ENCODE results near the gene SPECC1L.

SPECC1L gene

DNA sequence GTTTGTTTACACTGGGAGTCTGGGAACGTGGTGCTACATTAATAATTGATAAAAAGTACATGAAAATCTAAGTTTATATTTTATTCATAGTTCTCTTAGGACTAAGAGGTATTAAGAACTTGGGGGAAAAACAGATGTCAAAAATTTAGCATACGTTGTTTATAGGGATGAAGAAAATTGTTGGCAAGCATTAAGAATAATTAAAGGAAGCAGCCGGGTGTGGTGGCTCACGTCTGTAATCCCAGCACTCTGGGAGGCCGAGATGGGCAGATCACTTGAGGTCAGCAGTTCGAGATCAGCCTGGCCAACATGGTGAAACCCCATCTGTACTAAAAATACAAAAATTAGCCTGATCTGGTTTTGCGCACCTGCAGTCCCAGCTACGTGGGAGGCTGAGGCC, 96.1 kb downstream of the SPECC1L start:
- no peak for DNase-seq (ENCODE audit: low read depth)

DNA sequence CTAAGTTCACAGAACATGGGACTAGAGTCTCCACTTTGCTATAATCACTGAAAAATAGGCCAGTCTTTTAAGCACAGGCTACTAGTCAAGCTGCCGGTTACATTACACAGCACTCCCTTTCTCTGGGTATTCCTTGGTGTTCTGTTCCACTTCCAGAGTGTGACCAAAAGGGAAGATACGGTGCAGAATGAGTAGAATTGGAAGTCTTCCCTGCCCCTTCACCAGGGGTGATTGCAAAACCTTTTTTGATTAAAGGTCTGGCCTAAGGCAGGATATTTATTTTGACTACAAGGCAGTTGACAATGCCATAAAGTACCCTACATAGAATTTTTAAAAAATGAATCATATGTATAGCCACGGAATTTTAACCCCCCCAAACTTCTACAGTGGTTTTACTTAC, 97.2 kb downstream of the SPECC1L start:
- peak; percentile 65 for DNase-seq (ENCODE audit: low read depth)

DNA sequence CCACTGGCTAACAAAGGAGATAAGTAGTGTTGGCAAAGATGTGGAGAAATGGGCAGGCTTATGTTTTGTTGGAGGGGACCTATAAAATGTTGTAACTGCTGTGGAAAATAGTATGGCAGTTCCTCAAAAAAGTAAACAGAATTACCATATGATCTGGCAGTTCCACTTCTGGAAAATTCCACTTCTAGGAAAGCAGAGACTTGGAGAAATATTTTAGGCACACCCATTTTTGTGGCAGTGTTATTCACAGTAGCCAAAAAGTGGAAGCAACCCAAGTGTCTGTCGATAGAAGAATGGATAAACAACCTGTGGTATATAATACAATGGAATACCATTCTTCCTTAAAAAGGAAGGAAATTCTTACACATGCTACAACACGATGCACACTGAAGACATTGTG, 99.8 kb downstream of the SPECC1L start:
- DNase-seq (ENCODE audit: low read depth), result peak; percentile 52

DNA sequence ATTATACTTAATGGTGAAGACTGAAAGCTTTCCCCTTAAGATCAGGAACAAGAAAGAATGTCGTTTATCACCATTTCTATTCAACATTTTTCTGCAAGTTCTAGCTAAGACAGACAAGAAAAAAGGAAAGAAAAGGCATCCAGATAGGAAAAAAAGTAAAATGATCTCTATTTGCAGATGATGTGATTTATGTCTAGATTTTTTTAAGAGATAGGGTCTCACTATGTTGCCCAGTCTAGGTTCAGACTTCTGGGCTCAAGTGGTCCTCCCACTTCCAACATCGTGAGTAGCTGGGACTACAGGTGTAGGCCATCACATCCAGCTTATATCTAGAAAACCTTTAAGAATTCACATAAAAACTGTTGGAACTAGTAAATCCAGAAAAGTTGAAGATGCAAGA, 105.4 kb downstream of the SPECC1L start:
- DNase-seq (ENCODE audit: low read depth), result no peak

DNA sequence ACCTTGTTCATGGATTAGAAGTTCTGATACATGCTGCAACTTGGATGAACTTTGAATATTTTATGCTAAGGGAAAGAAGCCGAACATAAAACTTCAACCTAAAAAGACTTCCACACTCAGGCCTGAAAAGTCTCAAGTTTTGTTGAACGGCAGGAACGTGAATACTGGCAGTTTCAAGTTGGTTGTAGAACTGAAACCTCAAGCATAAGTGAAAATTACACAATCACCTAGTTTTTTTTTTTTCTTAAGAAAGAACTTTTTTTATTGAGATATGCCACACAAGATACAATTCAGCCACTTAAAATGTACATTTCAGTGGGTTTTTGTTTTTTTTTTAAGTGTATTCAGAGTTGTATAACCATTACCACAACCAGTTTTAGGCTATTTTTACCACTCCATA, 106.0 kb downstream of the SPECC1L start:
- DNase-seq (ENCODE audit: low read depth), result no peak

DNA sequence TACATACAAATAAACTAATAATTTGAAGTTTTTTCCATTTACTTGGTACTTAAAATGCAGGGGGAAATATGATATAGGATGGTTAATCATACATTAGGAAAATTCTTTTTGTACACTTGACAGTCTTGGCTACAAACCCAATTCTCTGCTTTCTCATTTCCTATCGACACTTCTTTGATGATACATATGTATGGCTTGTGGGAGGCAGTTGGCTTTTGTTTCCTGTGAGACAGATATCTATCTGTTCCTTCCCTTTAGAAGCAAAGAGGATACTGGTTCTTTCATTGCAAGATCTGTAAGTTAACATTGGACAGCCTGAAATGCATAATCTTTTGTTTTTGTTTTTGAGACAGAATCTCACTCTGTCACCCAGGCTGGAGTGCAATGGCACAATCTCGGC, 108.9 kb downstream of the SPECC1L start:
- no peak for DNase-seq (ENCODE audit: low read depth)

DNA sequence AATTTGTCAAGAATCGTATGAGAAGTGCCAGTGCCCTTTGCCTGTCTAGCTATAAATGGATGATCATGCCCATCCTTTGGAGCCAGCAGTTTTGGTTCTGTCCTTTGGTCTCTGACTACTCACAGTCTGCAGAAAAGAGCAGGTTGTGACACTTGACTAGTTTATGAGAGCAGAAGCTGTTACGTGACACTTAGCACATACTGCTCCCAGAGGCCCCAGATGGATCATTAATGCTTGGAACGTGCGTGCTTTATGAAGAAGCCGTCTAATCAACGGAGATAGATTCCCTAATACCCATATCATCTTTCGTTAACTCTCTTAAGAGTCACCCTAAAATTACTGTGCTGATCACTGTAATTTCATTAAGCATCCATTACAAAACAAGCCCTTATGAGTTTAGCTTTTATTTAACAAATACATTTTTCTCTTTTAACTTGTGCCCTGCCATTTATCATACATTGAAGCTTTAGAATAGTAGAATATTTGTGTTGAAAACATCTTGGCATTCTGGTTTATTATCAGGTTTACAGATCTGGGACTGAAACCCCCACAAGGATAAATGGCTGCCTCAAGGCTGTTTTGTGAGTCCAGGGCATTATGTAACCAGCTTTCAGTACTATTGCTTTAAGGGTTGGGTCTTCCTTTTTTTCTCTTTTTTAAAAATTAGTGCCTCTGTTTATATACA, 109.7 kb downstream of the SPECC1L start:
- no peak for DNase-seq (ENCODE audit: low read depth)

DNA sequence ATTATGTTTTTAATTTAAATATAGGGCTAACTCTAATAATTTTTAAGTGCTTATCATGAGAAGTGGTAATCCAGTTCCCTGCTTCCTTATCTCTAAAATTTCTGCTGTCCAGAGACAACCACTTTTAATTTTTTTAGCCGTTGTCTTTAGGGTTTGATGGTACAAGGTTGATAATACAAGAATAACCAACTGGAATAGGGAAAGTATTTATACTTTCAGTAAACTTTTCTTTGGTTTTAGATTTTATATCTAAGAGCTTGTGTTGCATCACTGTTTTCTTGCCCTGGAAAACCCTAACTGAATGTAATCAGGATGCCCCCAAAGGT, 110.2 kb downstream of the SPECC1L start:
- DNase-seq (ENCODE audit: low read depth), result no peak

DNA sequence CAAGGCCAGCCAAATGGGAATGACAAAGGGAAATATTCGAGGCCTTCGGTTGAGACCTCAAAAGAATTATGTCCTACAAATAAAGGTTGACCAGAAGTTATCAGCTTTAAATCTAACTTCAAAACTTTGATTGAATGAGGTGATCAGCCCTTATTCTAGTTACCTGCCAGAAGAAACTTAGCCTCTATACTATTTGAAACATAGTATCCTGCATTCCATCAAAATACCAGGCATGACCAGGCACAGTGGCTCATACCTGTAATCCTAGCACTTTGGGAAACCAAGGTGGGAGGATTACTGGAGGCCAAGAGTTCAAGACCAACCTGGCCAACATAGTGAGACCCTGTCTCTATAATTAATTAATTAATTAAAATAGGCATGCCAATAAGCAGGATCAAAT, 112.4 kb downstream of the SPECC1L start:
- no peak for DNase-seq (ENCODE audit: low read depth)

DNA sequence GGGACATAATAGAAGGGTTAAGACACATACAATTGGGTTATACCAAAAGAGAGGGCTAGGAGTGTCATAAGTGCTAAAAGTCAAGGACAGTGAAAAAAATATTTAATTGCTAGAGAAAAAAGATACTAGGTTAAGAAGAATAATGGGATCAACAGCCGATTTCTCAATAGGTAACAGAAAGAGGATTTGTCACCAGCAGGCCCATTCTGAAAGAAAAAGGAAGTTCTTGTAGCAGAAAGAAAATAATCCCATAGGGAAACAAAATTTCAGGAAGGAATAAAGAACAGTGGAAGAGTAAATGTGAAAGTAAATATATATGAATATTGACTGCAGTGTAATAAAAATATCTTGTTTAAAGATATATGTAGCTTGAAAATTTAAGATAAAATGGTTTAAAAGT, 113.5 kb downstream of the SPECC1L start:
- no peak for DNase-seq (ENCODE audit: low read depth)

DNA sequence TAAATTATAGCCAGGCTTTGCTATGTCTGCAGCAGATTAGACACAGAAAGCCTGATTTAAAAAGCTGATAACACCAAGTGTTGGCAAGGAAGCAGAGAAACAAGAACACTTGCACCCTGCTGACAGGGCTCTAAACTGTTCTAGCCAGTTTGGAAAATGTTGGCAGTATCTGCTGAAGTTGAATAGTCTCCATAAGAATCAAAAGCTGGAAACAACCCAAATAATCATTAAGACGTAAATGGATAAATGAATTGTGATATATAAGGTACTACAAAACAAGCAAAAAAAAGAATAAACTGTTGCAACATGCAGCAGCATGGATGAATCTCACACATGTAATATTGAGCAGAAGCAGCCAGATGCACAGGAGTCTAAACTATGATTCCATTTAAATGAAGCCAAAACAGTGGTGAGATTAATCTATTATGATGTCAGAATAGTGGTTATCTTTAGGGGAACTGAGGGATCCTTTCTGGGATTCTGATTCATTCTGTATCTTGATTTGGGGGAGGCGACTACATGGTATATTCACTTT, 116.4 kb downstream of the SPECC1L start:
- no peak for DNase-seq (ENCODE audit: low read depth)

DNA sequence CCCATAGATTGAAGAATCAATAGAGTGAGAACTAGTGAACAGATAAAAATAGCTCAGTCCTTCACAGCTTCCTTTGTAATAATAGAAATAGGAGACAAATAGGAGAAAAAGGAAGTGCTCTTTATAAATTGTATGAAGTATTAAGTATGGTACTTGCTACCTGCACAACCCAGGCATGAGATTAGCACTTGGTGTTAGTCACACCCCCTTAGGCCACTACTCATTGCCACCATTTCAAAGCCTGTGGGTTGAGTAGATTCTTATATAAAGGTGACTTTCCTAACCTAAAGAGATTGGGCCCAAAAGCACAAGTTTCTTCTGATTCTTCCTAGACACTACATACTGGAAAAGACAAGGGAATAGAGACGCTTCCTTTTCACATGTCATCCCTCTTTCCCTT, 119.0 kb downstream of the SPECC1L start:
- DNase-seq (ENCODE audit: low read depth), result no peak

DNA sequence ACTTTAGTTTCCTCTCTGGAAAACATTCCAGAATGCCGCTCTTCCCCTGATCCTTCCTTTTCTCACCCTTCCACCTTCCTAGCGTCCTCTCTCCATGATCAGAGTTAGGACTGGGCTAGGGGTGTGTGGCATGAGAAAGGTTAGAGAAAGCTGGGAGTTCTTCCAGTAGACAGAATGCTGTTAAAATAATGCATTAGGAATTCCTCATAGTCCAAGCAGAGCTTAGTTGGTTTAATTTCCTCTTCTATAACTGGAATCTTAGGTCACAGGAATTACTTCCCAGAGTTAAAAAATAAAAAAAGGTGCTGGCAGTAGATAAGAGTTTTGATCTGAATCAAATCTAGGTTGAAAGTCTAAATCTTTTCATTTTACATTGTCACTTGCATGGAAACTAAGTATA, 119.5 kb downstream of the SPECC1L start:
- DNase-seq (ENCODE audit: low read depth), result no peak

DNA sequence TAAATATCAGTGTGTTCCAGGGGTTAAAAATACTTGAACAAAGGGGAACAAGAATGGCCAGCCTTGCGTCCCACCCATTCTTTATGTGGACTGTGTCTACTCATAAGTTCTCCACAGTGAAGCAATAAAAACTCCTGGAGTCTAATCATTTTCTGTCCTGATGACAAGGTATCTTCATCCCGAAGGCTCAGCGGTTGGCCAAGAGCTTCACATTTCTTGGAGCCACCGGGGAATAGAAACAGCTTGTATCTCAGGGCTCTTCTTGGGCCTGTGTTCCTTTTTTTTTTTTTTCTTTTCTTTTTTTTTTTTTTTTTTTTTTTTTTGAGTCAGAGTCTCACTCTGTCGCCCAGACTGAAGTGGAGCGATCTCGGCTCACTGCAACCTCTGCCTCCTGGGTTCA, 119.9 kb downstream of the SPECC1L start:
- peak; percentile 43 for DNase-seq (ENCODE audit: low read depth)

DNA sequence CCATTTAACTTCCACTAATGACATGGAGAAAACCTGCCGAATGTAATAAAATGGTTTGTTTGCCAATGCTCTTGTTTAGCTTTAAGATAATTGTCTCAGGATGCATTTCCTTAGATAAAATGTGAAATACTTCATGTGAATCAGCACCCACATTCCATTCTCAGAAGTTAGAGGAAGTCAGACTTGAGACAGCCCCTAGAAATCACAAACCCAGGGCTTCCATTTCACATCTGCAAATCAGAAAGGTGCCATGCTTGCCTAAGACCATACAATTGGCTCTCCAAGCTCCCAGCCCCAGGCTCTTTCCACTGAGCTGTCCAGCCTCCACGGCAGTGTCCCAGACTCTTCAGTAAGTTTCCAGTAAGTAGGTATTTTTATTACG, 121.2 kb downstream of the SPECC1L start:
- peak; percentile 75 for DNase-seq (ENCODE audit: low read depth)

DNA sequence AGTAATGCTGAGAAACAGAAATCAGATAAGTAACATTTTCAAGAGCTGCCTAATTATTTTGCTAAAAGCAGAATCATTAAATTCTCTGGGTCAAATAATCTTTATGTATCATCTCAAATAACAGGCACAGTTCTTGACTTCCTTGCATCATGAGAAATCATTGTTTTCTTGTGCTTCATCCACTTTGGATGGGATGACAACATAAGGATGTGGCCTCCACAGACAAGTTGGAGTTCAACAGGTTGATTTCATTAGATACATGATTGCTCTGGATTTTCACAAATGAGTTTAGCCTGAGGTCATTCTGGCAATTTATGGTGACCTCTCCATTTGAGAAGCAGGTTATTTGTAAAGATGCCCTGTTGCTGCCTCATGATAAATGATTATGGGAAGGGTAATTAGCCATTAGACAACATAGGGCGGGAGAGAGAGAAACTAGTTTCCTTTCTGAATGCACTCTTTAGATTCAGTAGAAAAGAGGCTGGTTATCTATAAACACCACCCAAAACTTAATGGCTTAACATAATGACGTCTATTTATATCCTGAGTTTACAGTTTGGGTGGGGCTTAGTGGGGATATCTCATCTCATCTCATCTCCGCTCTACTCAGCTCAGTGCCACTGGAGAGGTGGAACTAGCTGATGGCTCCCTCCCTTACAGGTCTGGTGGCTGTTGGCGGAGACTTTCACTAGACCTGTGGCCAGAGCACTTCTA, 121.7 kb downstream of the SPECC1L start:
- DNase-seq (ENCODE audit: low read depth), result peak; percentile 21

DNA sequence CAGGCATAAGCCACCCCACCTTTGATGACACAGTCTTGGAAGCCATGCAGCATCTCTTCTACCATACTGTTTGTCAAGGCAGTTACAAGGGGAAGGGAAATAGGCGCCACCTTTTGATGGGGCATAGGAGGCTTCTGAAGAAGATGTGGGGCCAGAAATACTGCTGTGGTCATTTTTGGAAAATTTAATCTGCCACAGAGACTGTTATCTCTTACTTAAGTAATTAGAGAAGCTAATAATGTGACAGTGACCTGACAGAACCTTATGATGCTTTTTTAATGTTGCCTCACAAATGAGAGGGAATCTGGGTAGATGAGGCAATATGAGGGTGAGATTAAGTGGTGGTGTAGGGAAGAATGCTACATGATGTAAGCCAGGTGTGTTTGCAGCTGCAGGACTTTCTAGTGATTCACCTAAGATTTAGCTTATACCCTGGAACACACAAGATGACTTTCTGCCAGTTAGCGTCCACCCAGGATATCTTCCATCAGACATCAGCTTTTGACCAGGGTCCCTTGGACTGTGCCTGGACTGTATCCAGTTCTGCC, 122.5 kb downstream of the SPECC1L start:
- no peak for DNase-seq (ENCODE audit: low read depth)

DNA sequence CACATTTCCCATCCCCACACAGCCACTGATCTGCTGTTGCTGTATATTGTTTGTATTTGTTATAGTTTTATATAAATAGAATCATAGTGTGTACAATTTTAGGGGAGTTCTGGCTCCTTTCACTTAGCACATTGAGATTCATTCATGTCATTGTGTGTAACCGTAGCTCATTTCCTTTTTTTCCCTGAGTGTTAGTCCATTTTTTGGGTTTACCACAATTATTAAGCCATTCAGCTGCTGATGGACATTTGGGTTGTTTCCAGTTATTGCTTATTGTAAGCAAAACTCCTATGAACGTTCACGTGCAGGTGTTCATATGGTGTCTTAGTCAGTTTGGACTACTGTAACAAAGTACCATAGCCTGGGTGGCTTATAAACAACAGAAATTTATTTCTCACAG, 123.2 kb downstream of the SPECC1L start:
- DNase-seq (ENCODE audit: low read depth), result no peak

DNA sequence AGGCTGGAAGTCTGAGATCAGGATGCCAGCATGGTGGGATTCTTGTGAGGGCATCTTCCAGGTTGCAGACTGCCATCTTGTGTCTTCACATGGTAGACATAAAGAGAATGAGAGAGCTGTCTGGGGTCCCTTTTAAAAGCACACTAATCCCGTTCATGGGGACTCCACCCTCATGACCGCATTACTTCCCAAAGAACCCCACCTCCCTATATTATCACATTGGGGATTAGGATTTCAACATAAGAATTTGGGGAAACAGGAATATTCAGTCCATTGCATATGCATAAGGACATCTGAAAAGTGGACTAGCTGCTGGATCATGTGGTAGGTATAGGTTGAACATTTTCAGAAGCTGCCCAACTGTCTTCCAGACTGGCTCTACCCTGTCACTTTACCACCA, 123.6 kb downstream of the SPECC1L start:
- DNase-seq (ENCODE audit: low read depth), result no peak

DNA sequence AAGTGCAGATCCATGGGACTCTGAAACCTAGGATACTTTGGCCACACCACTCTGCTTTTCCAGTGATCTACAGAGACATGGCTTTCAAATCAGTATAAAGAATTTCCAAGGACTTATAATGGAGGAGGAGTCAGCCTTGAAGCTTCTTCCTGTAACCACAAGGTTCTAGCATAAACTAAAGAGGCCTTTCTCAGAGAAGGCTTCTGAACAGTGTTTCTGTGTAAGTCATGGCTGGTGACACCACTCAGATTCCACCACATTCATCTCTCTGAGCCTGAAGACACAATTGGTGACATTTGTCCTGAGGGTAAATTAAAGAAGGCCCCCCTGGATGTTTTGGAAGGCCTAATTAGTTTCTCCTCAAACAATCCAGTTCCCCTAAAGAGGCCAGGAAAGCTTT, 127.8 kb downstream of the SPECC1L start:
- DNase-seq (ENCODE audit: low read depth), result no peak

DNA sequence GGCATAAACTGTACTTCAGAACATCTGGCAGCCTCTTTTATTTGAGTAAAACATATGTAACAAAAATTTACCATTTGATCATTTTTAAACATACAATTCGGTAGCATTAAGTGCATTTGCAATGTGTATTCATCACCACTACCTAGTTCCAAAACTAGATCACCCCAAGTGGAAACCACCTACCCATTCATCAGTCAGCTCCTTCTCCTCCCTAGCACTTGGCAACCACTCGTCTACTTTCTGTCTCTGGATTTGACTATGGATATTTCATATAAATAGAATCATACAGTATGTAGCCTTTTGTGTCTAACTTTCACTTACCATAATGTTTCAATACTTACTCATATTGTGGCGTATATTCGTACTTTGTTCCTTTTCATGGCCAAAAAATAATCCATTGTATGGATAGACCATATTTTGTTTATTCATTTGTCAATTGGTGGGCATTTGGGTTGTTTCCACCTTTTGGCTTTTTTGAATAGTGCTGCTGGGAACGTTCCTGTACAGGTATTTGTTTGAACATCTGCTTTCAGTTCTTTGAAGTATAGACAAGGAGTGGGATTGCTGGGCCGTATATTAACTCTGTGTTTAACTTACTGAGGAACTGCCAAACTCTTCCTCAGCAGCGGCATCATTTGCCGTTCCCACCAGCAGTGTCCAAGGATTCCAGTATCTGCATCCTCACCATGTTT, 129.5 kb downstream of the SPECC1L start:
- no peak for DNase-seq (ENCODE audit: low read depth)

DNA sequence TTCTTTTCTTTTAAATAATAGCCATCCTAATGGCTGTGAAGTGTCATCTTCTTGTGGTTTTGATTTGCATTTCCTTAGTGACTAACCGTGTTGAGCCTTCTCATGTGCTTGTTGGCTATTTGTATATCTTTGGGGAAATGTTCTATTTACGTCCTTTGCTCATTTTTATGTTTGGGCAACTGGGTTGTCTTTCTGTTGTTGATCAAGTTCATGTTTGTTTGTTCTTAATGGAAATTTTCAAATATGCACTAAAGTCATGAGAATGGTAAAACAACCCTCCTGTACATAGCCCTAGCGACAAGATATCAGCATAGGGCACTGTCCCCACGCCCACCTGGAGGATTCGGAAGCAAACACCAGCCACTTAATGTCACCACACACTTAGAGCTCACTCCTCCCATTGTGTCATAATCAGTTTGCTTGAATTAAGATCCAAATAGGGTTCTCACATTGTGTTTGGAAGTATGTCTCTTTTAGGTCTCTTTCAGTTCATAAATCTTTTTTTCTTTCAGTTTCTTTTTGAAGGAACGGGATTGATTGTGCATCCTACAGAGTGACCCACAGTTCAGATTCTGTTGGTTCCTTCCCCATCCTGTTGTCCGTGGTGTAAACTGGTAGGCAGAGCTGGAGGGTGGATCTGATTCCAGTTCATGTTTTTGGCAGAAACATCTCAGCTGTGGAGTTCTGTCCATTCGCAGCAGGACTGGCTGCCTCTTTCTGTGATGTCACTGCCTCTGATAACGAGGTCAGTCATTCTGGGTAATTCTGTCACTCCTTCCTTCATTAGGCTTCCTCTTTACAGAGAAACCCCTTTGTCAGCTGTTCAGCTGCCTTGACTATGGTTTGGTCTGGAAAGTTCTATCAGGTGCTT, 130.3 kb downstream of the SPECC1L start:
- DNase-seq (ENCODE audit: low read depth), result peak; percentile 68

All from fibroblast of gingiva (primary cell).